ENCODE results near the gene AP1B1. TPM values are rescaled to one million over a fixed set of nuclear protein-coding genes. Genes with fewer than 3 reads are reported as not detected.
"Not testable (repeated sequence)": the region's sequence is repeated elsewhere in the genome, so short reads cannot be mapped to it uniquely, and the experiment has no call there.

Gene AP1B1
- polyA plus RNA-seq, 3 donors from 2014 or later: 11.8 to 32.4 (median 12.1) TPM

GRCh38 chr22:29353286-29353685 lies 35.1 kb downstream of the AP1B1 start:
- H3K4me1 Mint-ChIP-seq: no peaks in the 10 kb centered on the region
- peaks cover 15 to 43% (median 29%) of the 10 kb centered on the region in 3 donors for H3K36me3 Mint-ChIP-seq
- H3K4me3 Mint-ChIP-seq: no peak overlapping the region
- no peak overlapping the region for H3K27ac Mint-ChIP-seq
- H3K9me3 Mint-ChIP-seq: no peaks in the 10 kb centered on the region
- no peak for DNase-seq
- H3K27me3 Mint-ChIP-seq (ENCODE audit: low read depth in 3 of 3): peaks cover 0 to 4% (median 0%) of the 10 kb centered on the region in 3 donors

- H3K27ac Mint-ChIP-seq: no peak overlapping the region
- H3K4me3 Mint-ChIP-seq: no peak overlapping the region
- no peaks in the 10 kb centered on the region for H3K4me1 Mint-ChIP-seq
- peaks cover 17 to 44% (median 31%) of the 10 kb centered on the region in 3 donors for H3K36me3 Mint-ChIP-seq
- H3K27me3 Mint-ChIP-seq (ENCODE audit: low read depth in 3 of 3): peaks cover 0 to 4% (median 0%) of the 10 kb centered on the region in 3 donors
- no peaks in the 10 kb centered on the region for H3K9me3 Mint-ChIP-seq
- DNase-seq: no peak
Measured at GRCh38 chr22:29352778-29353177, 35.6 kb downstream of the AP1B1 start.

- no peak overlapping the region for H3K4me3 Mint-ChIP-seq
Measured at GRCh38 chr22:29351891-29352290, 36.5 kb downstream of the AP1B1 start.

DNA sequence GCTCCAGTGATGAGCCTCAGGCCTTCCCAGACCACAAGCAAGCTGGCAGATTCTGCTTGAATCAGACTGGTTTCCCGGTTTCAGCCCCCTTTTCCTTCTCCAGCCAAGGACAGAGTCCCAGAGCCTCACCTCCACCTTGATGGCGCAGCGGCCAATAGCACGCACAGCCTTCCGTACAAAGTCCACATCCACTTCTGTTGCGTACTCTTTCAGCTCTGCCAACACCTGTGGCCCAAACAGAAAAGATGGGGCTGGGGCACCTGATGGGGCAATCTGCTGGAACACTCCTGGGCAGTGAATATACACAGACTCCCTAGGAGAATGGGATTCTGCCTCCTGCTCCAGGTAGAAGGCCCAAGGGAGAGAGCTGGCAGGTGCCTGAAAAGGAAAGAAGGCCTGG lies 37.3 kb downstream of the AP1B1 start:
- peaks cover 0 to 4% (median 0%) of the 10 kb centered on the region in 3 donors for H3K27me3 Mint-ChIP-seq (ENCODE audit: low read depth in 3 of 3)
- no peaks in the 10 kb centered on the region for H3K9me3 Mint-ChIP-seq
- H3K4me3 Mint-ChIP-seq: no peak overlapping the region
- no peaks in the 10 kb centered on the region for H3K4me1 Mint-ChIP-seq
- no peak for DNase-seq
- H3K36me3 Mint-ChIP-seq: peaks cover 22 to 56% (median 37%) of the 10 kb centered on the region in 3 donors
- H3K27ac Mint-ChIP-seq: no peak overlapping the region

More at GRCh38 chr22:29351891-29352290, 36.5 kb downstream of the AP1B1 start:
- Mint-ChIP-seq H3K27me3 (ENCODE audit: low read depth in 3 of 3) (peaks cover 0 to 4% (median 0%) of the 10 kb centered on the region in 3 donors), H3K9me3 (no peaks in the 10 kb centered on the region), H3K4me1 (no peaks in the 10 kb centered on the region), H3K27ac (no peak overlapping the region), H3K36me3 (peaks cover 22 to 52% (median 37%) of the 10 kb centered on the region in 3 donors)
- no peak for DNase-seq

DNA sequence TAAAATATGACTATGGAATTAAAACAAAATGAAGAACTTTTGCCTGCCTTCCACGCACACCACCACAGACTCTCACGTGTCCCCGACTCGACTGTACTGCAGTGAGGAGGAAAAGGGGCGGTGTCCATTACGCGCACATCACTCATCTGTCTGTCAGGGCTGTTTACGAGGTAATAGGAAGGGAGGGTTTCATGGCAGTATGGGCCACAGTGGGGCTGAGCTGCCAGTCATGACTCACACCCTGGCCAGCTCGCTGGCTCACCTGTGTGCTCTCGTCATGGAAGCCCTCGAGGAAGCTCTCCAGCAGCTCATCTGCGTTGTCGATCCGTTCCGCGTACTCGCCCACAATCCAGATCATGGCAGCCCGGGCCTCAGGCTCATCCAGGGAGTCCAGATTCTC lies 39.4 kb downstream of the AP1B1 start:
- DNase-seq: no peak
- no peaks in the 10 kb centered on the region for H3K4me1 Mint-ChIP-seq
- H3K36me3 Mint-ChIP-seq: peaks cover 22 to 54% (median 29%) of the 10 kb centered on the region in 3 donors

GRCh38 chr22:29348041-29348440 lies 40.3 kb downstream of the AP1B1 start:
- Mint-ChIP-seq H3K36me3 (peaks cover 19 to 50% (median 29%) of the 10 kb centered on the region in 3 donors), H3K9me3 (no peaks in the 10 kb centered on the region), H3K4me3 (no peak overlapping the region), H3K27ac (no peak overlapping the region), H3K4me1 (no peaks in the 10 kb centered on the region), H3K27me3 (ENCODE audit: low read depth in 3 of 3) (peaks cover 0 to 1% (median 0%) of the 10 kb centered on the region in 3 donors)
- DNase-seq: no peak

More for the DNA sequence above, 39.4 kb downstream of the AP1B1 start:
- no peak overlapping the region for H3K27ac Mint-ChIP-seq
- peaks cover 0 to 4% (median 1%) of the 10 kb centered on the region in 3 donors for H3K27me3 Mint-ChIP-seq (ENCODE audit: low read depth in 3 of 3)
- H3K9me3 Mint-ChIP-seq: no peaks in the 10 kb centered on the region
- H3K4me3 Mint-ChIP-seq: no peak overlapping the region

DNA sequence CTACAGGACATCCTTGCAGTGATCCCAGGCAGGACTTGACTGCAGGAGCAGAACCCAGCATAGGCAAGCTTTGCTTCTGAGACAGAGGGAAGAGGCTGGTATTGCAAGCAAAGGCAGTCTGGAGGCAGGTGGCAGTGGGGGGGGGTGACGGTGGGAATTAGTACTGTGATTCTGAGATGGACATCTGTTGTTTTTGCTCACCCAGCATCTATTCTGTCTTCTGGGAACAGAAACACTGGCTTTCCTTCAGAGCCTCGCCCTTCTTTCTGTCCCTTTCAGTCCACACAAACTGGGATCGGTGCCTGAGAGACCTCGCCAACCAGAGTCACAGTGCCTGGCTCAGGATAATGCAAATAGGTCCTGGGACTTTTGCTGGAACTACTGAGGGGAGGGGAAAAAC lies 41.7 kb downstream of the AP1B1 start:
- no peaks in the 10 kb centered on the region for H3K9me3 Mint-ChIP-seq
- H3K4me3 Mint-ChIP-seq: no peak overlapping the region
- H3K27ac Mint-ChIP-seq: no peak overlapping the region
- DNase-seq: no peak
- no peaks in the 10 kb centered on the region for H3K4me1 Mint-ChIP-seq
- H3K27me3 Mint-ChIP-seq (ENCODE audit: low read depth in 3 of 3): peaks cover 0 to 1% (median 0%) of the 10 kb centered on the region in 3 donors
- peaks cover 18 to 54% (median 25%) of the 10 kb centered on the region in 3 donors for H3K36me3 Mint-ChIP-seq

- Mint-ChIP-seq H3K36me3 (peaks cover 15 to 52% (median 22%) of the 10 kb centered on the region in 3 donors), H3K27ac (peak overlapping the region in 1 of 6 donors; percentile 45), H3K9me3 (no peaks in the 10 kb centered on the region), H3K4me1 (no peaks in the 10 kb centered on the region), H3K27me3 (ENCODE audit: low read depth in 3 of 3) (peaks cover 0 to 1% (median 0%) of the 10 kb centered on the region in 3 donors), H3K4me3 (no peak overlapping the region)
- DNase-seq: no peak
Measured at GRCh38 chr22:29345932-29346331, 42.4 kb downstream of the AP1B1 start.

- not testable (repeated sequence) for DNase-seq; H3K27ac Mint-ChIP-seq; H3K4me1 Mint-ChIP-seq; H3K9me3 Mint-ChIP-seq; H3K4me3 Mint-ChIP-seq; H3K27me3 Mint-ChIP-seq (ENCODE audit: low read depth in 3 of 3)
- H3K36me3 Mint-ChIP-seq: peaks cover 15 to 48% (median 15%) of the 10 kb centered on the region in 3 donors
Measured at GRCh38 chr22:29344889-29345288, 43.5 kb downstream of the AP1B1 start.

DNA sequence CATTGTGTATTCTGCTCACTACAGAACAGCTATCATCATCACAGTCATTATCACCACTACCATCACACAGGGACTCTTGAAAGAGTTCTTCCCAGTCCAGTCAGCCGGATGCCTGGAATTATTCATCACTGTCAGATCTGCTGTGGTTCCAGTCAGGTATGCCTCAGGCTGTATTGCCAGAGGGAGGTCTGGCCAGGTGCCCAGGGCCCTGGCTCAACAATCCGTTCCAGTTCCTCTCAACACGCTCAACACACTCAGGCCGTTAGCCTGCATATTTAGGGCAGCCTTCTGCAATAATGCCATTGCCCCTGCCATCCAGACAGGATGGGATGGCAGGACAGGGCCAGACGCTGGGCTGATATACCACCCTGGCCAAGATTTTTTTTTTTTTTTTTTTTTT lies 44.2 kb downstream of the AP1B1 start:
- H3K9me3 Mint-ChIP-seq: no peaks in the 10 kb centered on the region
- peaks cover 19 to 49% (median 20%) of the 10 kb centered on the region in 3 donors for H3K36me3 Mint-ChIP-seq
- no peak overlapping the region for H3K27ac Mint-ChIP-seq

DNA sequence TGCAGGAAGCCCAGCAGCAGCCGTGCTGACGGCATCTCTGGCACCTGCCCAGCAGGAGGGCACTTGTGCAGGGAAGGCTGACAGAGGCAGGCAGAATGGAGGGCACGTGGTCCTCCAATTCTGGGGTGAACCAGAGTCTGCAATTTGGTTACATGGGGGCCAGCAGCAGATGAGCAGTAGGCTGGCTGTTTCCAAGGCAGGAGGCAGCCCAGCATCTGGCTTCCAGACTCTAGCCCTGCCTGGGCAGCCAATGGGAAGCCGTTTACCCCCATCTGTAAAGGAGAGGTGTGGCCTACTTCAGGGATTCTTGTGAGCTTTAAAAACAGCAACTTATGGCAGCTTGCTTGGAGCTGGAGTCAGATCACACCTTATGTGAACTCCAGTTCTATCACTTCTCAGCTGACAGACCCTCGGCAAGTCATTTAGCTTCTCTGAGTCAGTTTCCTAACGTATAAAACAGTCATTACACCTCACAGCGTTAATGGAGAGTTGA lies 45.0 kb downstream of the AP1B1 start:
- Mint-ChIP-seq H3K27ac (no peak overlapping the region), H3K36me3 (peaks cover 12 to 52% (median 20%) of the 10 kb centered on the region in 3 donors), H3K9me3 (no peaks in the 10 kb centered on the region), H3K4me1 (no peaks in the 10 kb centered on the region), H3K4me3 (no peak overlapping the region), H3K27me3 (ENCODE audit: low read depth in 3 of 3) (peaks cover 0 to 3% (median 2%) of the 10 kb centered on the region in 3 donors)
- DNase-seq: no peak

More for the DNA sequence above, 44.2 kb downstream of the AP1B1 start:
- H3K4me1 Mint-ChIP-seq: no peaks in the 10 kb centered on the region
- no peak for DNase-seq
- H3K27me3 Mint-ChIP-seq (ENCODE audit: low read depth in 3 of 3): peaks cover 0 to 3% (median 0%) of the 10 kb centered on the region in 3 donors
- H3K4me3 Mint-ChIP-seq: no peak overlapping the region

DNA sequence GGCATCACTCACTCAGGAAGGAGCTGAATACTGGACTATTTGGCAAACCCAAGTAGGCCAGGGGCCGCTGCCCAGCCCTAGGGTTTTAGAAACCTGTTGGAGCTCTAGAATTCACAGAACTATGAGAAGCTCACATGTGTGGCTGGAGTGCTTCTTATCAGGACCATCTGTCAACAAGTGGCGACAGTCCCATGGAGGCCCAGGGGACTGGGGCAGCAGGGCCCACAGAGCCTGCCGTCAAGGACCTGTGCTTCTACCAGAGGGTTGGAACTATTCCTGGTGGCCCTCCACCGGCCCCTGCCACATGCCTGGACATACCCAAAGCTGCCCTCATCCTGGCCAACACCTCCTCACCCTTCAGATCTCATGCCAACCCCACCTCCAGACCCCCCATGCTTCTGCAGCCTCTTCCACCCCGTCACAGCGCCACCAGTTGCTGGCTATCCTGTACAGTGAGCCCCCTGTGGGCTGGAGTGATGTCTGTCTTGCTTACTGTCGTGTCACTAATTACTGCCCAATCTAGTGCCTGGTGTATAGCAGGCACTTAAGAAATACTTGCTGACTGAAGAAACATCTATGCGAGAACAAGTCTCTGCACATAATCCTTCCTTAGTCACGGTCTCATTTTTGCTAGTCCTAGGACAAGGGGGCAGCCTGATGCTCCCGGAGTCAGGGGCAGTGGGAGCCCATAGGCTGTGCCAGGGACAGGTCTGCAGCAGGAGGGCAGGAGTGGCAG lies 45.6 kb downstream of the AP1B1 start:
- peaks cover 0 to 3% (median 2%) of the 10 kb centered on the region in 3 donors for H3K27me3 Mint-ChIP-seq (ENCODE audit: low read depth in 3 of 3)
- DNase-seq: no peak
- no peaks in the 10 kb centered on the region for H3K9me3 Mint-ChIP-seq
- H3K4me1 Mint-ChIP-seq: no peaks in the 10 kb centered on the region
- peaks cover 9 to 52% (median 18%) of the 10 kb centered on the region in 3 donors for H3K36me3 Mint-ChIP-seq
- H3K4me3 Mint-ChIP-seq: no peak overlapping the region
- H3K27ac Mint-ChIP-seq: no peak overlapping the region

- H3K9me3 Mint-ChIP-seq: no peaks in the 10 kb centered on the region
- H3K27ac Mint-ChIP-seq: peak overlapping the region in 1 of 6 donors; percentile 34
- no peaks in the 10 kb centered on the region for H3K4me1 Mint-ChIP-seq
- no peak for DNase-seq
- no peak overlapping the region for H3K4me3 Mint-ChIP-seq
- peaks cover 4 to 46% (median 14%) of the 10 kb centered on the region in 3 donors for H3K36me3 Mint-ChIP-seq
- H3K27me3 Mint-ChIP-seq (ENCODE audit: low read depth in 3 of 3): peaks cover 0 to 3% (median 2%) of the 10 kb centered on the region in 3 donors
Measured at GRCh38 chr22:29342177-29342576, 46.2 kb downstream of the AP1B1 start.

GRCh38 chr22:29341849-29342127 lies 46.6 kb downstream of the AP1B1 start:
- H3K4me3 Mint-ChIP-seq: no peak overlapping the region
- peaks cover 4 to 44% (median 14%) of the 10 kb centered on the region in 3 donors for H3K36me3 Mint-ChIP-seq

More at GRCh38 chr22:29341849-29342127, 46.6 kb downstream of the AP1B1 start:
- Mint-ChIP-seq H3K9me3 (no peaks in the 10 kb centered on the region), H3K4me1 (no peaks in the 10 kb centered on the region), H3K27me3 (ENCODE audit: low read depth in 3 of 3) (peaks cover 0 to 3% (median 2%) of the 10 kb centered on the region in 3 donors), H3K27ac (no peak overlapping the region)
- no peak for DNase-seq

Measured in immature natural killer cell (primary cell).